Lower leg skin (tissue), 4 donors: Measurements from ENCODE around the gene SH2B3. TPM values are rescaled to one million over a fixed set of nuclear protein-coding genes. Genes with fewer than 3 reads are reported as not detected.

ENCODE experiments used
- DNase-seq, 2 donors: peaks; one replicate each; pipeline ENCODE4 v3.0.0-alpha.2; 2019; ENCODE audit warnings: low spot score in 2 of 2
- H3K4me3 ChIP-seq: fragments of 200-600 bp; sonication (generic); 2 replicates; pipeline ENCODE4 v1.5.1; 2017; ENCODE audit warnings: mild to moderate bottlenecking, low read depth; ENCODE audit not compliant: poor library complexity, severe bottlenecking
- CTCF ChIP-seq, 3 donors: fragments of 450-650 bp; IDR thresholded peaks; one replicate each; pipeline ENCODE4 v1.5.1; 2016; ENCODE audit warnings: antibody characterized with exemption in 3 of 3, mild to moderate bottlenecking in 3 of 3, moderate library complexity in 2 of 3
- POLR2A ChIP-seq, 2 donors: fragments of 450-650 bp; IDR thresholded peaks; one replicate each; pipeline ENCODE4 v1.6.1; 2016 to 2017; ENCODE audit warnings: antibody characterized with exemption in 2 of 2, mild to moderate bottlenecking in 1 of 2, moderate library complexity in 1 of 2
- WGBS, 2 donors: methylation state at CpG; one replicate each; pipeline ENCODE4 v1.1.5; 2018; 5-methylcytosine and 5-hydroxymethylcytosine counted together
- intact Hi-C: fragments of 100-400 bp; cut with DNase I; formaldehyde crosslinking; loops from one replicate; pipeline ENCODE4 v1.15.0; 2023; ENCODE audit warnings: low total_unique reads
- total RNA-seq, 4 donors: library from RNA; depleted of rRNA; stranded (reverse); fragments of >200 nt; gene quantifications; one replicate each; pipeline ENCODE4 v1.1.0, GENCODE V29; 2016

The SH2B3 gene
- total RNA-seq, 4 donors from 2014 or later, result 6.5 to 16.1 (median 8.2) TPM

GRCh38 chr12:111451649-111452129, 46.0 kb downstream of the SH2B3 start:
- no peak overlapping the region for H3K4me3 ChIP-seq
- intact Hi-C loops, result no loop called here
- 30 to 33% methylated on average over 6 of the region's 6 CpGs for WGBS, 2 donors
- TF ChIP-seq CTCF (IDR thresholded peaks at IDR 0.05) (no peak), POLR2A (IDR thresholded peaks at IDR 0.05) (no peak)
- DNase-seq, result peak in 1 of 2 donors; percentile 54

GRCh38 chr12:111453071-111453989, 47.6 kb downstream of the SH2B3 start:
- DNase-seq, result peak in 1 of 2 donors; percentile 75
- TF ChIP-seq CTCF (IDR thresholded peaks at IDR 0.05) (no peak), POLR2A (IDR thresholded peaks at IDR 0.05) (no peak)
- WGBS, 2 donors, result 89 to 94% methylated on average over 25 of the region's 25 CpGs
- intact Hi-C loops, result no loop called here
- H3K4me3 ChIP-seq, result no peak overlapping the region

GRCh38 chr12:111454311-111454710, 48.6 kb downstream of the SH2B3 start:
- peak in 1 of 2 donors; percentile 34 for DNase-seq
- intact Hi-C loops, result no loop called here
- no peak overlapping the region for H3K4me3 ChIP-seq
- TF ChIP-seq POLR2A (IDR thresholded peaks at IDR 0.05) (no peak), CTCF (IDR thresholded peaks at IDR 0.05) (no peak)
- 82 to 83% methylated on average over 4 of the region's 4 CpGs for WGBS, 2 donors

DNA sequence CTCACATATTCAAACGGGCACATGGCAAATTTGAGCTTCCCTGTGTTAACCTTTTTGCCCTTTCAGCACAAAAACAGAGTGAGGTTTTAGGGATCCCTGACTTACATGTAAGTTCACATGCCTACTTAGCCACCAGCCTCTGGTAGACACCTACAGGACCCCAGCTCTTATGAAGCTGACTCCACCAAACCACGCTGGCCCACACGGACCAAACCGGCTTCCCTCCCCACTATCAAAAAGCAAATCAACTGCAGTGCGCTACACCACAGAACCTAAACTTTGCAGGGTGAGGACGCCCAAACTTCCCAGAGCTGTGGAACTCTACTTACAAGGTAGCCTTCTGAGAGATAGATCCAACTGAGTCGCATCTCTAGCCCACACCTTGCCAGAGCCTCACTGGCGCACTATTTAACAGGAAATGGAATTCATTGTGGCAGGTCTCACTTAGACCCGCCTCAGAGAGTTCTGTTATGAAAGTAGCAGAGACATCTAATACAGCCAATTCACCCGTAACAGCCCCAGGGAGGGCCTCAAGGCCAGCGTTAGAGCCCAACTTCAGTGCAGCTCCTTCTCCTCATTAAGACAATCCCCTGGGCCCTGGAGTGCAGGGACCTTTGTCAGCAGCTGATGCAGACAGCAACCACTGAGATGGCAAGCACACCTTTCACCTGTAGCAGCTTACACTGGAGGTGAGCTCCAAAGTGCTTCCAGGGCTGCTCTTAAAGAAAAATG, 49.2 kb downstream of the SH2B3 start:
- intact Hi-C loops, result no loop called here
- WGBS, 2 donors, result 72 to 86% methylated on average over 11 of the region's 11 CpGs
- peak in 1 of 2 donors; percentile 78 for DNase-seq
- no peak overlapping the region for H3K4me3 ChIP-seq
- TF ChIP-seq POLR2A (IDR thresholded peaks at IDR 0.05) (no peak), CTCF (IDR thresholded peaks at IDR 0.05) (no peak)

DNA sequence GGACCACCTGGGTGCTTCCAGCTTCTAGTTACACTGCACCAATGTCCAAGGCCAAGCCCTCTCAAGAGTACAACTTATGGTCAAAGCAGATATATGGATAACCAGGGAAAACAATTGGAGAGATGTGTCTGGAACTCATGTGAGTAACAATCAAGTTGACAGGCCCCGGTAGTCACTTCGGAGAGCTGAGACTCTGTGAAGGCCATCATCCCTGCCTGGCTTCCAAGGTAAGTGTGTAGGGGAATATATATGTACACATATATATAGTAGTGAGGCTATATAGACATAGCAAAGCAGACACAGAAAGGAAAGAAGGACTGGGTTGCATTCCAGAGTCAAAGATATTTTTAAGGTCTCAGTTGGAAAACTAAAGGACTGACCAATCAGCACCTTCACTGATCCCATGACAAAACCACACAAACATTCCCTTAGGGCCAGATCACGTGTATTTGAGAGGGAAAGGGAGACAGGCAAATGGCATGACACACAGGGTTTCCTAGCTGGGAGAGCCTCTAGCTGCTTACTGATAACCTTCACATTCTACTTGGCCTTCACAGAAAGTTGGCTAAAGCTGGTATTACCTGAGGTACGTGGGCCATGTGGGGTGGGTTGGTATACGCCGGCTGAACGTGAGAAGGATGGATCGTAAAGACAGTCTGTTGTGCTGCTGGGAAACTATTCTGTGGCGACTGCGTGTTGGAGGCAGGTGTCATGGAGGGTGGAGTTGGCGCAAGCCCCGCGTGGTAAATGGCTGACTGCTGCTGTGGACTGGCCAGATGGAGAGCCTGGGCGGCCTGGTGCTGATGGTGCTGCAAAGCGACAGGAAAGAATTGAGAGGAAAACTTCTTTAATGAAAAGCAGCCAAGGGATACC, 50.0 kb downstream of the SH2B3 start:
- H3K4me3 ChIP-seq, result no peak overlapping the region
- intact Hi-C loops, result no loop called here
- peak in 1 of 2 donors; percentile 72 for DNase-seq
- TF ChIP-seq POLR2A (IDR thresholded peaks at IDR 0.05) (no peak), CTCF (IDR thresholded peaks at IDR 0.05) (no peak)
- 88 to 89% methylated on average over 15 of the region's 15 CpGs for WGBS, 2 donors
